NCI-H2196 (cell line): Measurements from ENCODE around the gene ZMYM2.

Experiments used
- DNase-seq: peaks from one replicate; lab custom pipeline; 2025; ENCODE audit not compliant: unreplicated experiment; lab: John Stamatoyannopoulos, UW

ZMYM2 gene

GRCh38 chr13:20131057-20131832 lies 172.7 kb downstream of the ZMYM2 start:
- no peak for DNase-seq

- no peak for DNase-seq
Measured at GRCh38 chr13:20132052-20132634, 173.6 kb downstream of the ZMYM2 start.

GRCh38 chr13:20134732-20135131 lies 176.2 kb downstream of the ZMYM2 start:
- DNase-seq, result no peak

- DNase-seq, result no peak
Measured at GRCh38 chr13:20136781-20137703, 178.5 kb downstream of the ZMYM2 start.

- DNase-seq, result no peak
Measured at GRCh38 chr13:20137875-20138274, 179.3 kb downstream of the ZMYM2 start.

- no peak for DNase-seq
Measured at GRCh38 chr13:20140487-20140886, 182.0 kb downstream of the ZMYM2 start.
